ENCODE measurements around the gene AGAP1. TPM values are rescaled to one million over a fixed set of nuclear protein-coding genes. Genes with fewer than 3 reads are reported as not detected.

AGAP1 gene
- total and polyA plus RNA-seq, 4 donors, result 2.0 to 8.5 (median 5.4) TPM

- Histone ChIP-seq H3K9me3 (ENCODE audit: control insufficient read depth in 4 of 4, low read length in 3 of 4) (no peaks in the 10 kb centered on the region), H3K27ac (ENCODE audit: low read depth in 1 of 2, low read length in 2 of 2) (no peak overlapping the region), H3K4me3 (ENCODE audit: low read depth in 1 of 3, low read length in 3 of 3) (no peak overlapping the region), H3K27me3 (ENCODE audit: control insufficient read depth in 4 of 4, insufficient read depth in 4 of 4, low read length in 3 of 4) (no peaks in the 10 kb centered on the region), H3K4me1 (ENCODE audit: control insufficient read depth in 4 of 4, insufficient read depth in 4 of 4, low read length in 3 of 4) (peaks cover 1 to 21% (median 11%) of the 10 kb centered on the region in 4 donors), H3K9ac (ENCODE audit: low read depth in 1 of 2, low read length in 2 of 2) (no peak overlapping the region), H3K36me3 (ENCODE audit: control insufficient read depth in 4 of 4, insufficient read depth in 3 of 4, low read depth in 1 of 4, low read length in 3 of 4) (no peaks in the 10 kb centered on the region)
- no peak for TF ChIP-seq ATF3 (IDR thresholded peaks at IDR 0.05)
- 87% methylated on average over 13 of the region's 13 CpGs for WGBS
- DNase-seq (ENCODE audit: low spot score), result no peak
These were observed 59.9 kb downstream of the AGAP1 start for GRCh38 chr2:235553696-235554100.

GRCh38 chr2:235554385-235554784, 60.5 kb downstream of the AGAP1 start:
- 96% methylated on average over 6 of the region's 6 CpGs for WGBS
- no peaks in the 10 kb centered on the region for H3K27me3 ChIP-seq (ENCODE audit: control insufficient read depth in 4 of 4, insufficient read depth in 4 of 4, low read length in 3 of 4)
- H3K27ac ChIP-seq (ENCODE audit: low read depth in 1 of 2, low read length in 2 of 2), result no peak overlapping the region

More at GRCh38 chr2:235554385-235554784, 60.5 kb downstream of the AGAP1 start:
- no peak for DNase-seq (ENCODE audit: low spot score)
- TF ChIP-seq SP1 (IDR thresholded peaks at IDR 0.05) (no peak), REST (IDR thresholded peaks at IDR 0.05) (no peak), JUND (IDR thresholded peaks at IDR 0.05) (no peak), TAF1 (conservative IDR thresholded peaks at IDR 0.05) (no peak), ZBTB33 (IDR thresholded peaks at IDR 0.05) (no peak), RAD21 (IDR thresholded peaks at IDR 0.05) (no peak), HNF4A (conservative IDR thresholded peaks at IDR 0.05) (no peak), NR2F2 (IDR thresholded peaks at IDR 0.05) (no peak), CTCF (IDR thresholded peaks at IDR 0.05; ENCODE audit: low read depth, low read length, missing input control) (no peak), FOXA2 (IDR thresholded peaks at IDR 0.05) (no peak), GABPA (IDR thresholded peaks at IDR 0.05 in 1 of 2, conservative IDR thresholded peaks at IDR 0.05 in 1 of 2) (no peak), EGR1 (IDR thresholded peaks at IDR 0.05; ENCODE audit: low read depth in 2 of 2) (no peak)
- Histone ChIP-seq H3K4me1 (ENCODE audit: control insufficient read depth in 4 of 4, insufficient read depth in 4 of 4, low read length in 3 of 4) (peaks cover 1 to 21% (median 11%) of the 10 kb centered on the region in 4 donors), H3K9me3 (ENCODE audit: control insufficient read depth in 4 of 4, low read length in 3 of 4) (no peaks in the 10 kb centered on the region), H3K4me3 (ENCODE audit: low read depth in 1 of 3, low read length in 3 of 3) (no peak overlapping the region), H3K36me3 (ENCODE audit: control insufficient read depth in 4 of 4, insufficient read depth in 3 of 4, low read depth in 1 of 4, low read length in 3 of 4) (no peaks in the 10 kb centered on the region), H3K9ac (ENCODE audit: low read depth in 1 of 2, low read length in 2 of 2) (no peak overlapping the region)

Measured in liver (tissue), 9 donors.